NCI-H2196 treated with DMSO at 0.1 percent for 48 hours (cell line): ENCODE results near the gene TRIM2.

Source experiments
- DNase-seq: peaks from one replicate; lab custom pipeline; 2025; ENCODE audit not compliant: unreplicated experiment; lab: John Stamatoyannopoulos, UW

The TRIM2 gene

GRCh38 chr4:153221783-153222706, 17.8 kb downstream of the TRIM2 start:
- DNase-seq: no peak

- DNase-seq: no peak
Observed at GRCh38 chr4:153222707-153223426, 18.6 kb downstream of the TRIM2 start.

- no peak for DNase-seq
Observed at GRCh38 chr4:153223427-153223801, 19.2 kb downstream of the TRIM2 start.

GRCh38 chr4:153223930-153224329, 19.7 kb downstream of the TRIM2 start:
- DNase-seq: no peak

GRCh38 chr4:153224474-153224873, 20.2 kb downstream of the TRIM2 start:
- no peak for DNase-seq

- no peak for DNase-seq
Observed at GRCh38 chr4:153227469-153228075, 23.3 kb downstream of the TRIM2 start.

GRCh38 chr4:153228512-153229140, 24.4 kb downstream of the TRIM2 start:
- DNase-seq: no peak

GRCh38 chr4:153229545-153229944, 25.3 kb downstream of the TRIM2 start:
- no peak for DNase-seq

- no peak for DNase-seq
Observed at GRCh38 chr4:153232768-153233167, 28.5 kb downstream of the TRIM2 start.

GRCh38 chr4:153233761-153234371, 29.6 kb downstream of the TRIM2 start:
- no peak for DNase-seq

GRCh38 chr4:153234885-153235284, 30.6 kb downstream of the TRIM2 start:
- DNase-seq: no peak

GRCh38 chr4:153238135-153238919, 34.1 kb downstream of the TRIM2 start:
- no peak for DNase-seq

GRCh38 chr4:153239409-153239808, 35.2 kb downstream of the TRIM2 start:
- DNase-seq: no peak

- DNase-seq: no peak
Observed at GRCh38 chr4:153241295-153241694, 37.1 kb downstream of the TRIM2 start.

GRCh38 chr4:153241970-153242838, 38.0 kb downstream of the TRIM2 start:
- DNase-seq: no peak

GRCh38 chr4:153242839-153243324, 38.6 kb downstream of the TRIM2 start:
- DNase-seq: no peak

GRCh38 chr4:153243468-153243867, 39.2 kb downstream of the TRIM2 start:
- DNase-seq: no peak

GRCh38 chr4:153244969-153245368, 40.7 kb downstream of the TRIM2 start:
- no peak for DNase-seq

GRCh38 chr4:153245775-153246174, 41.5 kb downstream of the TRIM2 start:
- no peak for DNase-seq
